Measurements from ENCODE around the gene C10orf71. TPM values are rescaled to one million over a fixed set of nuclear protein-coding genes. Genes with fewer than 3 reads are reported as not detected.

The C10orf71 gene
- total and polyA plus RNA-seq, 2 of the 8 experiments (the other 6 are each of a cell fraction or from before 2014, with no cell fraction given), result not detected

DNA sequence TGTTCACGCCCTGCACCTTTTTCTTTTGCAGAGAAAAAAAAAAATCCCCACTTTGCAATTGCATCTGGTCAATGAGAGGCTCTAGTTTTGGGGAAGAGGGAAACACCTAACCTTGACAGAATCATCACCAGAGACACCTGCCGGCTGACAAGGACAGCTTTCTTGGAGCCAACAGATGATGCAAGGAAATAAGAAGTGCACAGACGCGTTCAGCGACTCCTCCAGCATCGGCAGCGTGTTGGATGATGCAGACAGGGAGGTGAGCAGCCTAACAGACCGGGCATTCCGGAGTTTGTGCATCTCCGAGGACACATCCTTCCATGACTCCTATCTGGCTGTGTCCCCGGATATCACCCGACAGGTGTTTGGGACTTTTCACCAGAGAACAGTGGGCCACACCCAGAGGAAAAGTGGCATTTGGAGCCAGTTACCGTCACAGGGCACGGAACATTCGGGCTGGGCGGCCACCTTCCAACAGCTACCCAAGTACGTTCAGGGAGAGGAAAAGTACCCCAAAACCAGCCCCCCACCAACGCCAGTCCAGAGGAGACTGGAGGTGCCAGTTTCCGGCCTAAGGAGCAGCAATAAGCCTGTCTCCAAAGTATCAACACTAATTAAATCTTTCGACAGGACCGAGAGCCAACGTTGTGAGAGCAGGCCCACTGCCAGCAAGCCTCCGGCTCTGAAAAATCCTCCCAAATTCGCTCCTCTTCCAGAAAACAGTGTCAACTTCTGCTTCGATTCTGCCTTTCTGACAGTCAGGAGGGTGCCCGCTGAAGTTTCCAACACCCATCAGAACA, 23.6 kb downstream of the C10orf71 start:
- no peak overlapping the region for H2BK15ac ChIP-seq (ENCODE audit: low read length)
- H3K9ac ChIP-seq (replicated peaks in 1 of 4; ENCODE audit: extremely low read depth in 1 of 4, low read depth in 3 of 4, low read length in 3 of 4), result no peak overlapping the region
- H3K4me3 ChIP-seq (ENCODE audit: extremely low read depth in 1 of 4, insufficient read depth in 2 of 4, low read depth in 3 of 4, low read length in 4 of 4), result no peak overlapping the region
- no peak overlapping the region for H2BK120ac ChIP-seq (replicated peaks; ENCODE audit: low read depth, low read length)
- H2BK5ac ChIP-seq (ENCODE audit: low read depth, low read length), result no peak overlapping the region
- H3K27me3 ChIP-seq (replicated peaks in 1 of 4; ENCODE audit: control insufficient read depth in 3 of 4, extremely low read depth in 1 of 4, insufficient read depth in 3 of 4, low read length in 3 of 4), result no peaks in the 10 kb centered on the region; a peak in 1 of 7 replicates
- H3K79me1 ChIP-seq (ENCODE audit: low read depth, low read length), result no peaks in the 10 kb centered on the region
- H3K14ac ChIP-seq (ENCODE audit: insufficient read length), result no peak overlapping the region
- H3K4ac ChIP-seq (replicated peaks; ENCODE audit: insufficient read length, low read depth, low read length), result no peak overlapping the region
- H3K23me2 ChIP-seq (ENCODE audit: low read depth, low read length), result no peaks in the 10 kb centered on the region; the same call in 1 of the 2 replicates
- no peaks in the 10 kb centered on the region for H3K36me3 ChIP-seq (ENCODE audit: control insufficient read depth in 2 of 4, insufficient read depth in 4 of 4, low read length in 3 of 4)
- 90% methylated on average over 25 of the region's 26 CpGs; no CpG with 5 or more reads in 1 of the 2 experiments for WGBS, 2 experiments (ENCODE audit: extremely low coverage in 1 of 2, insufficient coverage in 1 of 2, insufficient read length in 1 of 2, insufficient replicate concordance in 2 of 2, low coverage in 1 of 2, low lambda C conversion rate in 2 of 2, missing lambda C conversion rate in 1 of 2)
- no peak overlapping the region for H4K8ac ChIP-seq (ENCODE audit: extremely low read depth, insufficient read depth, low read length)
- no peak overlapping the region for H2AFZ ChIP-seq (ENCODE audit: low read length)
- no peaks in the 10 kb centered on the region for H3K79me2 ChIP-seq (ENCODE audit: control insufficient read depth in 1 of 2, insufficient read depth in 2 of 2, low read length in 2 of 2)
- no peak overlapping the region for H3K18ac ChIP-seq (ENCODE audit: extremely low read depth, low read length)
- no peak overlapping the region for H4K5ac ChIP-seq (ENCODE audit: insufficient read length, low read depth, low read length)
- POLR2A ChIA-PET (ENCODE audit: partially characterized antibody), result interaction anchor here (1.4 kb wide), 1 partner anchor 73 kb away, joined by 4 read pairs; no protein-coding TSS in a partner anchor
- no peak overlapping the region for H2BK20ac ChIP-seq (ENCODE audit: low read length)
- no peak overlapping the region for H3K56ac ChIP-seq (replicated peaks; ENCODE audit: insufficient read length, low read depth, low read length)
- DNase-seq (ENCODE audit: low read depth in 1 of 2, low spot score in 2 of 2) (peak in 1 of 2 experiments; percentile 39), FAIRE-seq (no peak)
- no peaks in the 10 kb centered on the region for H4K20me1 ChIP-seq (replicated peaks in 1 of 2; ENCODE audit: control insufficient read depth in 1 of 2, insufficient read depth in 2 of 2, low read length in 2 of 2)
- no peak overlapping the region for H2AK5ac ChIP-seq (ENCODE audit: low read depth, low read length)
- no peak overlapping the region for H4K91ac ChIP-seq (replicated peaks; ENCODE audit: insufficient read length, low read length)
- no peaks in the 10 kb centered on the region; a peak in 1 of 7 replicates for H3K4me1 ChIP-seq (replicated peaks in 1 of 4; ENCODE audit: control insufficient read depth in 3 of 4, insufficient read depth in 4 of 4, low read length in 3 of 4)
- CTCF ChIA-PET (ENCODE audit: partially characterized antibody), result interaction anchor here (0.7 to 4.2 kb wide), 11 partner anchors 7 to 197 kb away, joined by 3 to 22 read pairs (median 5); no protein-coding TSS in a partner anchor
- no peaks in the 10 kb centered on the region for H3K9me3 ChIP-seq (ENCODE audit: insufficient read depth in 2 of 2, low read depth in 1 of 2, low read length in 1 of 2)
- H3K4me2 ChIP-seq (ENCODE audit: insufficient read depth in 1 of 2, low read depth in 2 of 2, low read length in 2 of 2), result no peak overlapping the region
- H3K27ac ChIP-seq (ENCODE audit: low read depth, low read length), result no peak overlapping the region
- TF ChIP-seq, protein P1, sequence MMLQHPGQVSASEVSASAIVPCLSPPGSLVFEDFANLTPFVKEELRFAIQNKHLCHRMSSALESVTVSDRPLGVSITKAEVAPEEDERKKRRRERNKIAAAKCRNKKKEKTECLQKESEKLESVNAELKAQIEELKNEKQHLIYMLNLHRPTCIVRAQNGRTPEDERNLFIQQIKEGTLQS (IDR thresholded peaks at IDR 0.05; ENCODE audit: insufficient read depth, low read depth, low read length), result no peak
- TF ChIP-seq JUN (IDR thresholded peaks at IDR 0.05; ENCODE audit: low read depth, low read length) (no peak), BCL11A (IDR thresholded peaks at IDR 0.05; ENCODE audit: low read depth in 2 of 2, low read length in 2 of 2) (no peak), SAP30 (IDR thresholded peaks at IDR 0.05; ENCODE audit: insufficient read depth, insufficient replicate concordance, low read length) (no peak), RNF2 (IDR thresholded peaks at IDR 0.05; ENCODE audit: borderline replicate concordance, low read depth, low read length, missing control alignments, poor library complexity, severe bottlenecking) (no peak), CHD2 (IDR thresholded peaks at IDR 0.05; ENCODE audit: low read length) (no peak), CTBP2 (IDR thresholded peaks at IDR 0.05; ENCODE audit: borderline replicate concordance, insufficient read depth, insufficient read length, low read length) (no peak), TAF7 (optimal IDR thresholded peaks at IDR 0.05; ENCODE audit: borderline replicate concordance, low read depth, low read length) (no peak), SP4 (IDR thresholded peaks at IDR 0.05; ENCODE audit: low read length) (no peak), CBX5 (IDR thresholded peaks at IDR 0.05; ENCODE audit: low read depth, low read length) (no peak)
- no peak overlapping the region for H3K23ac ChIP-seq (ENCODE audit: insufficient read length)
- H2BK12ac ChIP-seq (ENCODE audit: low read depth, low read length), result no peak overlapping the region
